GM19099 (cell line): Measurements from ENCODE around the gene CDH23.

ENCODE experiments used
- POLR2A ChIP-seq: IDR thresholded peaks from 3 replicates; pipeline ENCODE4 v1.6.1; 2011; ENCODE audit warnings: low read depth; ENCODE audit not compliant: insufficient read length; ENCODE audit errors: extremely low read depth

The CDH23 gene

GRCh38 chr10:71644307-71645180, 247.8 kb downstream of the CDH23 start:
- TF ChIP-seq POLR2A: no peak

GRCh38 chr10:71645185-71645584, 248.5 kb downstream of the CDH23 start:
- TF ChIP-seq POLR2A: no peak

GRCh38 chr10:71646037-71646436, 249.3 kb downstream of the CDH23 start:
- TF ChIP-seq POLR2A: no peak

- no peak for TF ChIP-seq POLR2A
Observed at GRCh38 chr10:71646592-71647292, 250.0 kb downstream of the CDH23 start.

GRCh38 chr10:71647526-71648253, 251.0 kb downstream of the CDH23 start:
- no peak for TF ChIP-seq POLR2A

GRCh38 chr10:71648254-71648932, 251.7 kb downstream of the CDH23 start:
- no peak for TF ChIP-seq POLR2A

GRCh38 chr10:71648933-71649320, 252.2 kb downstream of the CDH23 start:
- TF ChIP-seq POLR2A: no peak

- TF ChIP-seq POLR2A: no peak
Observed at GRCh38 chr10:71649631-71650030, 252.9 kb downstream of the CDH23 start.

- no peak for TF ChIP-seq POLR2A
Observed at GRCh38 chr10:71650397-71650796, 253.7 kb downstream of the CDH23 start.

GRCh38 chr10:71651428-71651827, 254.7 kb downstream of the CDH23 start:
- TF ChIP-seq POLR2A: no peak

GRCh38 chr10:71651928-71652327, 255.2 kb downstream of the CDH23 start:
- no peak for TF ChIP-seq POLR2A

GRCh38 chr10:71653044-71653443, 256.3 kb downstream of the CDH23 start:
- no peak for TF ChIP-seq POLR2A

- TF ChIP-seq POLR2A: no peak
Observed at GRCh38 chr10:71656220-71656619, 259.5 kb downstream of the CDH23 start.

- TF ChIP-seq POLR2A: no peak
Observed at GRCh38 chr10:71657604-71658466, 261.1 kb downstream of the CDH23 start.
